HG03457 (cell line): ENCODE results near the gene ARL10.
A peak's percentile ranks its signal among the peaks of the same experiment; 100 is the strongest.
"Not testable (repeated sequence)": the region's sequence is repeated elsewhere in the genome, so short reads cannot be mapped to it uniquely, and the experiment has no call there.

Experiments
- ATAC-seq: cut with Tn5 transposase; IDR thresholded peaks from one replicate; pipeline ENCODE4 v1.9.1; 2021; ENCODE audit warnings: moderate number of reproducible peaks; ENCODE audit not compliant: unreplicated experiment

ARL10 gene

DNA sequence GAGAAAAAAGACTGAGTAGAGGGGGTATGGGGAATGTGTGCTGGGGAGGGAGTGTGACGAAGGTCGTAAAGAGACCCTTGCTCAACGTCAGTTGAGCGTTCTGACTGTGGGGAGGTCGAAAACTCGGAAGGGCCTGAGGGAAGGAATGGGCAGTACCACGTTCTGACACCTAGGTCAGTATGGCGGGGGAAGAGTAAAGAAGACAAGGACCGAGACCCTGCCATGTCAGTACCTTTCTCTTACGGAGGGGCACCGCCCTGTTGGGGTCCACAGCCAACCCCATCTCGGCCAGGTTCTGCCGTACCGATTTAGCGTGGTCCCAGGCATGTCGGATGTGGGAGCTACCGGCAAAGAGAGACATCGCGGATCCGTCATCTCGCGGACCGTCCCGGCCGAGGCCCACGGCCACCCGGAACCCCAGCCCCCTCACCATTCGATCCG is 22.7 kb downstream of the ARL10 start:
- ATAC-seq: no peak

DNA sequence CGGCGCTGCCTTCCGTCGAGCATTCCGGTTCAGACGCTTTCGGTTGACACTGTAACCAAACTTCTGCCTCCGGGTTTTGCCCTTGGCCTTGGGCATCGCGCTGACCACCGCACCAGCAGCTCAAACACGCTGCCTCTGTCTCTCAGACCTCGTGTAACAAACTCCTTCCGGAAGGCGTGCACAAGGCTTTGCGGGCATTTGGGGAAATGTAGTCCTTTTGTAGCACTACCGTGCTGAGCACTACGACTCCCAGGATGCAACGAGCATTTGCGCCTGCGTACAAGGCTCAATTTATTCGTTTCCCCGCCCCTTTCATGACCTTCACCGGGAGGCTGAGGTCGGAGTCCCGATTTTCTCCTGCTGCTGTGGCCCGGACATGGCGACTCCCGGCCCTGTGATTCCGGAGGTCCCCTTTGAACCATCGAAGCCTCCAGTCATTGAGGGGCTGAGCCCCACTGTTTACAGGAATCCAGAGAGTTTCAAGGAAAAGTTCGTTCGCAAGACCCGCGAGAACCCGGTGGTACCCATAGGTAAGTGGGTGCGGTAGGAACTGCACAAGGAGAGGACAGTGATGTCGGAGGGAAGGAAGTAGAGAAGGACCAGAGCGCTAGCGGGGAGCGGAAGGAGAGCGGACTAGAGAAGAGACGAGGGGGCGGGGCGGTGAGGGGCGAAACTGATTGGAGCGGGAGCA is 23.3 kb downstream of the ARL10 start, which contains the start of the genes HIGD2A and NOP16:
Gene HIGD2A (plus strand): TSS at position 308 of the 691 bp plus-strand sequence. CDS start 69 bp downstream, at position 377.
Gene NOP16 (minus strand): TSS at position 155 of the 691 bp plus-strand sequence. CDS start 59 bp downstream, at position 96.
- peak; percentile 70 for ATAC-seq

DNA sequence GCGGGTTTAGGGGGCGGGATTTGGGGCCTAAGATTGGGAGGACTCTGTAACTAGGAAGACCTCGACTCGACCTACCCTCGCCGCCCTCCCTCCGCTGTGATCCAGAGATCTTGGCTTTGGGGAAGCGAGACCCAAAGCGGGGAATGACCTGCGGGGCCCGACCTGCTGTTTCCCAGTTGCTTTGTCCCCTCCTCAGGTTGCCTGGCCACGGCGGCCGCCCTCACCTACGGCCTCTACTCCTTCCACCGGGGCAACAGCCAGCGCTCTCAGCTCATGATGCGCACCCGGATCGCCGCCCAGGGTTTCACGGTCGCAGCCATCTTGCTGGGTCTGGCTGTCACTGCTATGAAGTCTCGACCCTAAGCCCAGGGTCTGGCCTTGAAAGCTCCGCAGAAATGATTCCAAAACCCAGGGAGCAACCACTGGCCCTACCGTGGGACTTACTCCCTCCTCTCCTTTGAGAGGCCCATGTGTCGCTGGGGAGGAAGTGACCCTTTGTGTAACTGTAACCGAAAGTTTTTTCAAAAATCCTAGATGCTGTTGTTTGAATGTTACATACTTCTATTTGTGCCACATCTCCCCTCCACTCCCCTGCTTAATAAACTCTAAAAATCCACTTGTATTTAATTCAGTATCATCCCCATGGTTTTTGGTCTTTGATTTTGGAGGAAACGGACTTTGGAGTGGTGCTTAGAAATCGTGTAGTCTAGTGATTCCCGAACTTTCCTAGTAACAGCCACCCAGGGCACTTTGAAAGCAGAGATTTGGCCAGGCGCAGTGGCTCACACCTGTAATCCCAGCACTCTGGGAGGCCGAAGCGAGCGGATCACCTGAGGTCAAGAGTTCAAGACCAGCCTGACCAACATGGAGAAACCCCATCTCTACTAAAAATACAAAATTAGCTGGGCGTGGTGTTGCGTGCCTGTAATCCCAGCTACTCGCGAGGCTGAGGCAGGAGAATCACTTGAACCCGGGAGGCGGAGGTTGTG is 24.1 kb downstream of the ARL10 start:
- ATAC-seq: peak; percentile 14

DNA sequence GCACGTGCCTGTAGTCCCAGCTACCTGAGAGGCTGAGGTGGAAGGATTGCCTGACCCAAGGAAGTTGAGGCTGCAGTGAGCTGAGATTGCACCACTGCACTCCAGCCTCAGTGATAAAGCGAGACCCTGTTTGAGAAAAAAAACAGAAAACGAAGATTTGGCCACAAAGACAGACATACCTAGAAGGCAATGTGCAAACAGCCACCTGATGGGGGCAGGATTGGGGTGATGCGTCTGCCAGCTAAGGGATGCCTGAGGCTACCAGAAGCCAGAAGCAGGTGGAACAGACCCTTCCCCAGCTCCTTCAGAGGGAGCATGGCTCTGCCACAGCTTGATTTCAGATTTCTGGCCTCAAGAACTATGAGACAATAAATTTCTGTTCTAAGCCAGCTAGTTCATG is 26.2 kb downstream of the ARL10 start:
- no peak for ATAC-seq

DNA sequence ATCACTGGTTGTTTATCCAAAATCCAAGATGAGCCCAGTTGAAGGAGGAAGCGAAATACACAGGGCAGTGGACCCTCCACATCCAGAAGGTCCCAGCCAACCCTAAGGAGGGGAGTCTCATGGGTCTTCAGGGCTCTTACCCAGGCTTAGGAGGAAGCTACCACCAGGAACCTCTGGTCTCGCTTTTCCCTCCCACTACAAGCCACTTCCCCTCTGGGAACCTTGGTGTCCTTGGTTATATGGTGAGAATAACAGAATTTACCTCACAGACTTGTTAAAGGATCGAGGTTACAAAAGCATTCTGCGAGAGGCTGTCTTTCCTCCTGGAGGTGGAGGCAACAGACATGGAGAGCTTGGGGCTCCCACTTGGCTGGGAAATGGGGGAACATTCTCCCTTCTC is 26.7 kb downstream of the ARL10 start:
- ATAC-seq: no peak

DNA sequence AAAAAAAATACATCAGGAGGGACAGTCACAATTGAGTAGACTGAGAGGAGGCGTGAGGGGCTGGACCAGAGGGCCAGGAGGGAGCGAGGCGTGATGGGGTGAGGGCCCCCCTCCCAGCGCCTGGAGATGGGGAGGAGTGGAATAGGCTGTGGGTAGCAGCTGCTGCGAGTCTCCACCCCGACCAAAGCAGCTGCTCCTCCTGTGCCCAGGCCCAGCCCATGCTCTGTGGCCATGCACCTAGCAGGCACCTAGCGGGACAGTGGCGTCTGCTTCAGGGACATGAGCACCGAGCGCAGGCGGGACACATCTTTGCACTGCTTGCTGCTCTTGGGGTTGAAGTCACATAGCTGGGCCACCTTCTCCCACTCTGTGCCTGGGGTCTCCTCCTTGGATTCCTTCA is 27.2 kb downstream of the ARL10 start:
- no peak for ATAC-seq

DNA sequence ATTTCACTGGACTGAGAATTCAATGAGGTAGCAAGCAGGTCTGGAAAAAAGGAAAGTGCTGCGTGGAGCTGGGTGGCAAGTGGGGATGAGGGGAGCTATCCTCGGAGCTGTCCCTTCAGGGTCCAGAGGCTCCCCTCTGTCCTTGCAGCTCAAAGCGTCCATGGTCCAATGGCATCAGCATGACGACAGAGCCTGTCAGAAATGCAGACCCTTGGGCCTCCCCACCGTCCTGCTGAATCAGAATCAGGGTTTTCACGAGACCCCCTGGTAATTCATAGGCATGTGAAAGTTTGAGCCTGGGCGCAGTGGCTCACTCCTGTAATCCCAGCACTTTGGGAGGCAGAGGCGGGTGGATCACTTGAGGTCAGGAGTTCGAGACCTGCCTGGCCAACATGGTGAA is 28.8 kb downstream of the ARL10 start:
- ATAC-seq: no peak

DNA sequence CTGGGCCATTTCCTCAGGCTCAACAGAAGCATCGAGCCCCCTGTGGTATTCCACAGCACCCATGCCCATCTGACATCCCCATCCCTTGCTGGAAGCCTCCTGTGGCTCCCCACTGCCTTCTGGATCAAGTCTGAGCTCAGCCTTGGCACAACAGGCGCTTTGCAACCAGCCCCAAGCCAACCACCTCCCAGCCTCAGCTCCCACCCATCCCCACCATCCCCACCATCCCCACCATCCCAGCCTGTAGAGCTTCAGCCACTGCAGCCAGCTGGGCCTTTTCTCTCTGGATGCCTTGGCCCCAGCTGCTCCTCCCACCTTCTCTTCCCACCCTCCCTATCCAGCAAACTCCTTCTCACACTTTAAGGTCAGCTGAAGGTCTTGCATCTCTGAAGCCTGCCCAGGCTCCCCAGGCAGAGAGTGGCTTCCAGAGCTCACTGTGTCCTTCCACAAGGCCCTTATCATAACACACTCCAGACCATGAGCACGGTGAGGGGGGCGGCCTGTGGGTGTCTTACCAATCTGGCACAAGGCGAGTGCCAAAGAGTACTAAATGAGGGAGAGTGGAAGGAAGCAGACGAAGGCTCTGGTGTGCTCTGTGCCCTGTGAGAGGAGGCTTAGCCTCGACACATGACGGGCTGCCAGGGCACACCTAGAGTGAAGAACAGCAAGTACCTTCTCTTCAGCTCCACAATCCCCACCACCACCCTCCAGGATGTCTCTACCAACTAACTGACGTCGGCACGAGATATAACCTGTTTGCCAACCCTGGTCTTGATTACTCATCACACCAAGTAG is 29.8 kb downstream of the ARL10 start:
- no peak for ATAC-seq

DNA sequence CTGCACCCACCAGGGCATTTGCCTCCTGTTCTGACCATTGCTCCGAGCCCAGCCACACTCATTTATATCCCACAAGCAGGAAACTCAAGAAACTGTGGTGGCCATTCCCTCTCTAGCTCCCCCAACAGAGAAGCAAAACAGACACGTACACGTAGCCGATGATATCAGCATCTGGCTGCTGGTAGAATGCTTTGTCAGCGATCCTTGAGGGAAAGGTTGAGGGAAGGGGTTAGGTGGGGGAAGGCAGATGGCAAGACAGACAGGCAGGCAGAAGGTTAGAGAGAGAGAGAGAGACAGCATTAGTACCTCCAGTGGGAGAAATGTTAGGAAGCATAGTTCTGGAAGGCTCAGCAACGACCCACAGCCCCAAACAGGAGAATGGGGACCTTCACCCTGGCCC is 31.0 kb downstream of the ARL10 start:
- ATAC-seq: no peak

DNA sequence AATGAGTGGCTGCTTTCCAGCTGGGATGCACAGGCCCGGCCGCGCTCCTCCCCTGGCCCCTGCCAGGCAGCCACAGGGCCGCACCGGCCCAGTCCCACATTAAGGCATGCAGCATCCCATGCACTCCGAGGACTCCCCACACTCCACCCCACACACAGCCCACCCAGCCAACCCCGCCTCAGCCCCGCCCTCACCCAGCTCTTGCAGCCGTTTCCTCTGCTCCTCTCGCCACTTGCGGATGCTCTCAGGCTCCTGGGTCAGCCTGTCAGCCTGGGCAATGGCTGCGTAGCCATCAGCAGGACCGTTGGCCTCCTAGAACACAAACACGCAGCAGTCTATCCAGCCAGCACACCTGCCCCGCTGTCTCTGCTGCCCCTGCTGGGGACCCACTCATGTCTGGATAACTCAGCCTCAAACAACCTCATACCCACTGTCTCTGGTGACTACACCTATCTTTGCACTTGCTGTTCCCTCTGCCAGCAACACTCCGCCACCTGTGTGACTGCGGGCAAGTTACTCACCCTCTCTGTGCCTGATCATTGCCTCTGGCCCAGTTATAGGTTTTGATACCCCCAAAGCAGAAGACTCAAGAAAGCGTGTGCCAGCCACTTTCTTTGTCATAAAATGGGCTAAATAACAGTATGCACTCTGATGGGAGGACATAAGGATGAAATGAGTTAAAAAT is 32.6 kb downstream of the ARL10 start:
- ATAC-seq: no peak

DNA sequence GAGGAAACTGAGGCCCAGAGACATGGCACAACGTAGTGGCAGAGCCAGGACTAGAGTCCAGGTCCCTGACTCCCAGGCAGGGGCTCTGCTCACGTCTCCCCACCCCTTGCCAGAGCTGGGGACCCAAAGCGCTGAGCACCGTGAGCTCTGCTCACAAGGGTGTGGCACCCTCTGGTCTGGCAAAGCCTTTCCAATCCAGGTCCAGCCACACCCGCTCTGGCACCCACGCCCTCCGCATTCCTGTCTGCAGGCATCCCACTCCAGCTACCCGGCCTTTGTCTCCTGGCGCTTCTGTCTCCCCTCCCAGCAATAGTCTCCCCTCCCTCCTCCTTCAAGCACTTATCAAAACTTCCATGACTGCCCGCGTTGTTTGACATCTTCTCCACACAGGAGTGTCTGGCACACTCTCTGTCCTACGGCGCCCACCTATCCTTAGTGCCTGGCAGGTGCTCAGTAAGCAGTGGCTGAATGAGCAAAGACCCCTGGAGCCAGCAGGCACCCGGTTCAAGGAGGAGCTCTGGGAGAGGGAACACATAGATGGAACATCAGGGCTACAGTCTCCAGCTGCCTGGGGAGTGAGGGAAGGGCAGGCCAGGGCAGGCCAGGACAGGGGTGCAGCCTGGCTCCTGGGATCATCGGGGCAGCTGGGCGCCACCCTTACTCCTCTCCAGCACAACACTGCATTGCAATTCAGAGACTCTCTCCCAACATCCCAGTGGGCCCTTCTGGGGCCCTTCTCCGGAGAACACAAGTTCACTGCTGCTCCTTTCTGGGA is 35.3 kb downstream of the ARL10 start:
- no peak for ATAC-seq

DNA sequence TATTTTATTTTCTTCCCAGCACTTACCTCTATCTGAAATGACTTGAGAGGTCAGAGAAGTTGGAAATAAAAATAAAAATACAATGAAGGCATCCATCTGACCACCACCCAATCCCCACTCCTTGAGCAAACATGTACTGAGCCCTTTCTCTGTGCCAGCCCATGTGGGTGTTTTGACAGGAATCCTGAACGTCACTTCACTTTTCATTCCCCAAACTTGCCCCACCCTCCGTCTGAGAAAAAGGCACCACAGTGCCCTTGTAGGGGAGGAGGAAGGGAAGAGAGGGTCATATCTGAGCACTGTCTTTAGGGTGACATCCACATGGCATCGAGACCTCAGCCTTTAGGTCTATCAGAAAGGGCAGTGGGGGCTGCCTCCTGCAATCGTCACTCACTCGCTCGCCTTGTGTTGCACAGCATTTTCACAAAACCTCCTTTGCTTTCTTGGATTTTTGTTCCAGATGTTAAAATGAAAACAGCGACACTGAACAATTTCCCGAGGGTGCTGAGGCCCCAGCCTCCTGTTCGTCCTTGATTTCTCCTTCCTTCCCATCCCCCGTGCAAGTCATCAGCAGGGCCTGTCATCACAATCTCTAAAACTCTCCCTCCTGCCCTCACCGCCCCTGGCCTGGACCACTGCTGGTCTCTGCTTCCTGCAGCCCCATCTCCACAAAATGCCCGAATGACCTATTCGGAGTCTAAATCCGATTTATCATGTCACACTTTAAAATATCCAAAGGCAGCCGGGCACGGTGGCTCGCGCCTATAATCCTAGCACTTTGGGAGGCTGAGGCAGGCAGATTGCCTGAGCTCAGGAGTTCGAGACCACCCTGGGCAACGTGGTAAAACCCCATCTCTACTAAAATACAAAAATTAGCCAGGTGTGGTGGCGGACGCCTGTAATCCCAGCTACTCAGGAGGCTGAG is 36.3 kb downstream of the ARL10 start:
- ATAC-seq: no peak

DNA sequence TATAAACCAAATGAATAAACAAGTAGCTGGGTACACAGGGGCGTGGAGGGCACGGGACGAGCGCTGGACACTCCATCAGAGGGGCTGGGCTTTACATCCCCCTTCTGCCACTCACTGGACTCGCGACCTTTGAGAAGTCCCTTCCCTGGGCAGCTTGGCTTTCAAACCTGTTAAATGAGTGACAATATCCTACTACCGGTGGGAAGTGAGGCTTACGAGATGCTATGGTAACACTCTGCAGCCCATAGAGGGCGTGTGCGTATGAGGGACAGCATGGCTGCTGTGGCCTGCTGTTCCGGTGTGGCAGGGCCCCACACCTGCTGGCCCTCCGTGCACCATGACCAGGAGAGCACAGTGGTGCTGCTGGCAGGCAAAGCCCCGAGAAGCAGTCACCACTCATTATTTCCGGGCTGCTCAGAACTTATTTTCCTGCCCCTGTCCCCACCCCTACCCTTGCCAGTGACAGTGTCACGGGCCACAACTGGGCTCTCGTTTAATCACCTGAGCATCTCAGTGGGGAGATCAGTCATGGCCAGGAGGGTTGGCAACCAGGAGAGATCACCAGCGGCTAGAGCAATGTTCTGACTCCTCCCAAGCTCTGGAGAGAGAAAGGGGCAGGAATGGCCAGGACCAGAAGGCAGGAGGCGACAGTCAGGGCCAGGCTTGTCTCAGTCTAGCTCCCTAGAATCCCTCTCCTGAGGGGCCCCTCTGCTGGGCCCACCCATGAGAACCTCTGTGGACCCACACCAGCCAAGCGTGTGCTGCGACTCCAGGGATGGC is 40.6 kb downstream of the ARL10 start:
- no peak for ATAC-seq

DNA sequence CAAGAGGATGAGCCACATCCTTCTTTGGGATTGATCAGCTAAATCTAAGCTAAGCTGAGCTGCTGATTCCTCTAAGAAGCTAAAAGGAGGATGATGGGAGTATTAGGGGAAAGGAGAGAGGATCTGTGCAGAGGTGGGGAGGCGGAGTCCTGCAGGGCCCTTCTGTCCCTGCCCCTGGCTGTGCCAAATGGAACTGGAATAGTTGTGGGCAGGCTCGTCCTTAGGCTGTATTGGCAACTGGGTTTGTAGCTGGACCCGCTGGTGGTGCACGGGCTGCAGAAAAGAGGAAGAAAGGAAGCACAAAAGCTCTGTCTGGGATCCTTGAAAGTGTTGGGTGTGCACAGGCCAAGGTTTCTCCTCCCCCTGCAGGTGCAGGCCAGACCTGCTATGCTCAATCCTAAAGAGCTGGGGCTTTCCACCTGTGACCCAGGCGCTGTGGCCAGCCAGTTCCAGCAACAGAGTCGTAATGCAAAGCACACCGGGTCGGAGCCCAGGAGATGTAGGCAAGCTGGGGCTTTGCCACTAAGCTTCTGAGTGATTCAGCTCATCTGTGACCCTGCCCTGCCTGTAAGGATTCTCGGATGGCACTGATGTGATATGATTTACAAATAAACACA is 41.3 kb downstream of the ARL10 start:
- no peak for ATAC-seq

DNA sequence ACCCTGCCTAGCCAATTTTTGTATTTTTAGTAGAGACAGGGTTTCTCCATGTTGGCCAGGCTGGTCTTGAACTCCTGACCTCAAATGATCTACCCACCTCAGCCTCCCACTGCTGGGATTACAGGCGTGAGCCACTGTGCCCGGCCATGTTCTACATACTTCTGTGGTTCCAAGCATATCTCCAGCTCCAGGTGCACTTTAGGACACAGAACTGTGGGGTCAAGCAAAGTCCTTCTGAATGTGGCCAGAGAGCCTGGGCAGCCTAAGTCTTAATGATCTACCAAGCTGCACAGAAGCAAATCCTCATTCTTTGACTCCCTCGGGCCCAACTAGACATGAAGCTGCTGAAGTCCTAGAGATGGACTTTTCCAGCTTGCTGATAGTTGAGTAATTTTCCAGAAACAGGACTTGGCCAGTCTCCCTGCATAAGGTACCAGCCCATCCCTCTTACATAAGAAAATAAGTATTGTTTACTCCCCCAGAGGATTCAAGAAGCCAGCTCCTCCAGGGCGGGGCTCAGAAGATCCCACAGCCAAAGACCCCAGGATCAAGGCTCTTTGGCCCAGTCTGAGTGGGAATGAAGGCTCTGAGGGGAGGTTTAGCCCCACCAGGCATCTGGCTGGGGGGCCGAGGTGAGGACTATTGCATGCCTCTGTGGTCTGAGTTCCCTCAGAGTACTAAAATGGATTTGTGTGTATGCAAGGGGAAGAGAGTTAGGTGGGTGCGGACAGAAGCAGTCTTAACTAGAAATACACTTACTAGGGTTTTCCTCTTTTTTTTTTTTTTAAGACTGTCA is 42.4 kb downstream of the ARL10 start:
- no peak for ATAC-seq

DNA sequence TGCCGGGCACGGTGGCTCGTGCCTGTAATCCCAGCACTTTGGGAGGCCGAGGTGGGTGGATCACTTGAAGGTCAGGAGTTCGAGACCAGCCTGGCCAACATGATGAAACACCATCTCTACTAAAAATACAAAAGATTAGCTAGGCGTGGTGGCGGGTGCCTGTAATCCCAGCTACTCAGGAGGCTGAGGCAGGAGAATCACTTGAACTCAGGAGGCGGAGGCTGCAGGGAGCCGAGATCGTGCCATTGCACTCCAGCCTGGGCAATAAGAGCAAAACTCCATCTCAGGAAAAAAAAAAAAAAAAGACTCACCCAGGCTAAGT is 42.9 kb downstream of the ARL10 start:
- not testable (repeated sequence) for ATAC-seq

DNA sequence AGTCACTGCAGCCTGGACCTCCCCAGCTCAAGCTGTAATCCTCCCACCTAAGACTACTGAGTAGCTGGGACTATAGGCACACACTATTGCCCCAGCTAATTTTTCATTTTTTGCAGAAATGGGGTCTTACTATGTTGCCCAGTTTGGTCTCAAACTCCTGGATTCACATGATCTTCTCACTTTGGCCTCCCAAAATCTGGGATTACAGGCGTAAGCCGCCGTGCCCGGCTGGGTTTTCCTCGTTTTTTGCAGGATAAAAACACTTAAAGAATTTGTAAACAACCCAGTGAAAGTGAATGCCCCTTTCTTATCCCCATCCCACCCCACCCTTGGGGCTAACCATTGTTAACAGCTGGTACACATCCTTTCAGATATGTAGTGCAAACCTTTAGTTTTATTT is 43.3 kb downstream of the ARL10 start:
- ATAC-seq: no peak
